Measurements from ENCODE around the gene KLF11. TPM values are rescaled to one million over a fixed set of nuclear protein-coding genes. Genes with fewer than 3 reads are reported as not detected.

Gene KLF11
- total RNA-seq, 1 donor from 2014 or later, result 21.1 TPM

DNA sequence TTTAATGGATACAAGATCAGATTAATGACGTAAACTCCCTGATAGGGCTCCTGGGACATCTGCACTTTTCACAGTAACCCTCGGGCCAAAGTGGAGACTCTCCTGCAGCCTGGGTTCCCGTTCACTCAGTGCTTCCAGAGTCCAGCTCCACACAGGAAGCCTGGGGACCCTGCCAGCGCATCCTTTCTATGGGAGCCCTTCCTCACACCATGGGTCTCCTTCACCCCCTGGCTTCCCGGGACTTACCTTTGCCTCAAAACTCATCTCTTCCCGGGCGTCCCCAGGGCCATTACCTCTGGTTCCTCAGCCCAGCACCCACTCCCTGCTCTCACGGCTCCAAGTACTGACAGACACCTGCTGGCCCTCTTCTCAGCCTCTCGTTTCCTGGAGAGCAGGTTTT is 40.7 kb upstream of the KLF11 start:
- H3K4me1 Mint-ChIP-seq (ENCODE audit: low read depth, unreplicated experiment), result no peaks in the 10 kb centered on the region
- TF ChIP-seq, protein P1, sequence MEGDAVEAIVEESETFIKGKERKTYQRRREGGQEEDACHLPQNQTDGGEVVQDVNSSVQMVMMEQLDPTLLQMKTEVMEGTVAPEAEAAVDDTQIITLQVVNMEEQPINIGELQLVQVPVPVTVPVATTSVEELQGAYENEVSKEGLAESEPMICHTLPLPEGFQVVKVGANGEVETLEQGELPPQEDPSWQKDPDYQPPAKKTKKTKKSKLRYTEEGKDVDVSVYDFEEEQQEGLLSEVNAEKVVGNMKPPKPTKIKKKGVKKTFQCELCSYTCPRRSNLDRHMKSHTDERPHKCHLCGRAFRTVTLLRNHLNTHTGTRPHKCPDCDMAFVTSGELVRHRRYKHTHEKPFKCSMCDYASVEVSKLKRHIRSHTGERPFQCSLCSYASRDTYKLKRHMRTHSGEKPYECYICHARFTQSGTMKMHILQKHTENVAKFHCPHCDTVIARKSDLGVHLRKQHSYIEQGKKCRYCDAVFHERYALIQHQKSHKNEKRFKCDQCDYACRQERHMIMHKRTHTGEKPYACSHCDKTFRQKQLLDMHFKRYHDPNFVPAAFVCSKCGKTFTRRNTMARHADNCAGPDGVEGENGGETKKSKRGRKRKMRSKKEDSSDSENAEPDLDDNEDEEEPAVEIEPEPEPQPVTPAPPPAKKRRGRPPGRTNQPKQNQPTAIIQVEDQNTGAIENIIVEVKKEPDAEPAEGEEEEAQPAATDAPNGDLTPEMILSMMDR (IDR thresholded peaks at IDR 0.05; ENCODE audit: partially characterized antibody, unreplicated experiment), result no peak
- no peak for DNase-seq
- no peaks in the 10 kb centered on the region for H3K9me3 Mint-ChIP-seq (ENCODE audit: unreplicated experiment)
- H3K27me3 Mint-ChIP-seq (ENCODE audit: unreplicated experiment), result no peaks in the 10 kb centered on the region
- no peak overlapping the region for H3K4me3 Mint-ChIP-seq (ENCODE audit: unreplicated experiment)
- H3K27ac Mint-ChIP-seq (ENCODE audit: unreplicated experiment), result no peak overlapping the region
- peaks cover 6% of the 10 kb centered on the region for H3K36me3 Mint-ChIP-seq (ENCODE audit: unreplicated experiment)

DNA sequence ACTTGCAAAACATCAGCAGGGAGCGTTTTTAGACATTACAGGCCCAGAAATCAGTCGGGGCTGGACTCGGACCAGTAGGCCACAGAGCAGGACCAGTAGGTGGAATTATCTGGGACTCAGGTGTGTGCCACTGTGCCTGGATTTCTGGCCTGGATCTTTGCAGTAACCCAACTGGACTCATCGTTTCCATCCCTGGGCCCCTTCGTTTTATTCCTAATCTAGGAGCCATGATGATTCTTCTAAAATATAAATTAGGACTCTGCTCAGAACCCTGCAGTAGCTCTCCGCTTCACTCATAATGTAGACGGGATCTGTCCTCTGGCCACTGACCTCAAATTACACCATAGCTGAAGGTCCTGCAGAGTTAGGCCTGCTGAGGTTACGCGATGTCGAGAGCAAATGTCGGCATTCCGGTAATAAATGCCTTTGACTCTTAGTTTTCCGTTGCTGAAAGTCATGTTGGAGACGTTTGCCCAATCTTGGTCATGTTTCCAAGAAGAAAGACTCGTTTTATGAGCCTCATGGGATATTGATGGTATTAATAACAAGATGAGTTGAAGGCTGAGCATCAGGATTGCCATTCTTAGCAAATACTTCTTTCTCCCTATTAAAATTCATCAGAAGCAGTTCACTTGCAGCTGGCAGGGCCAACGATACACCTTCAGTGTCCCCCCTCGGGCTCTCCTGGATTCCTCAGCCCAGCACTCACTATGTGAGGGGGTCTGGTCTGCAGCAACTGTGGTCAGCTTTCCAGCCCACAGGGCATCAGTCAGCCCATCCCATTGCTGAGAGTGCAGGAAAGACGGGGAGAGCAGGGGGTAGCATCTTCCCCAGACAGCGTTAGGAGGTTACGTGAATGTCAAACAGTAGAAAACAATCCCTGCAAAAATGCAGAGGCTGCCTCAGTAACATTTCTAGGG is 39.9 kb upstream of the KLF11 start:
- Mint-ChIP-seq H3K27ac (ENCODE audit: unreplicated experiment) (no peak overlapping the region), H3K36me3 (ENCODE audit: unreplicated experiment) (peaks cover 6% of the 10 kb centered on the region), H3K4me1 (ENCODE audit: low read depth, unreplicated experiment) (no peaks in the 10 kb centered on the region), H3K4me3 (ENCODE audit: unreplicated experiment) (no peak overlapping the region), H3K27me3 (ENCODE audit: unreplicated experiment) (no peaks in the 10 kb centered on the region), H3K9me3 (ENCODE audit: unreplicated experiment) (peaks cover 4% of the 10 kb centered on the region)
- TF ChIP-seq, protein P1 (IDR thresholded peaks at IDR 0.05; ENCODE audit: partially characterized antibody, unreplicated experiment), result no peak
- DNase-seq, result no peak

DNA sequence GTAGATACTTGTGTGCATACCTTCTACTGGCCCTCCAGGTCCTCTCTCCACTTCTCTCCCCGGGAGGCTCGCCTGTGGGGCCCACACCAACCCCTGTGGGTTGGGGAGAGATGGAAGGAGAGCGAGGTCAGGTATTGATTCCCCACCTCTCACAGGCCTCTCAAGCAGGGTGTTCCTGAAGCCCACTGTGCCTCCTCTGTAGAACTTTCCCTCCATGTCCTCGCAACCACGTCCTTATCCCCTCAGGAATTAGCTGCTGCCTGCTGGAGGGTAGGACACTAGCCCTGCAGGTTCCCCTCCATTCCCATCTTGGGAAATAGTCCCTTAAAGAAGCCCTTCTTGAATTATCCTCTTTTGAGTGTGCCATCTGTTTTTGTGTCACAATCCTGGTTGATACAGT is 38.9 kb upstream of the KLF11 start:
- TF ChIP-seq, protein P1 (IDR thresholded peaks at IDR 0.05; ENCODE audit: partially characterized antibody, unreplicated experiment), result no peak
- H3K4me3 Mint-ChIP-seq (ENCODE audit: unreplicated experiment), result no peak overlapping the region
- H3K9me3 Mint-ChIP-seq (ENCODE audit: unreplicated experiment), result peaks cover 4% of the 10 kb centered on the region
- H3K4me1 Mint-ChIP-seq (ENCODE audit: low read depth, unreplicated experiment), result no peaks in the 10 kb centered on the region
- H3K27ac Mint-ChIP-seq (ENCODE audit: unreplicated experiment), result no peak overlapping the region
- no peak for DNase-seq
- H3K36me3 Mint-ChIP-seq (ENCODE audit: unreplicated experiment), result peaks cover 6% of the 10 kb centered on the region
- H3K27me3 Mint-ChIP-seq (ENCODE audit: unreplicated experiment), result no peaks in the 10 kb centered on the region

DNA sequence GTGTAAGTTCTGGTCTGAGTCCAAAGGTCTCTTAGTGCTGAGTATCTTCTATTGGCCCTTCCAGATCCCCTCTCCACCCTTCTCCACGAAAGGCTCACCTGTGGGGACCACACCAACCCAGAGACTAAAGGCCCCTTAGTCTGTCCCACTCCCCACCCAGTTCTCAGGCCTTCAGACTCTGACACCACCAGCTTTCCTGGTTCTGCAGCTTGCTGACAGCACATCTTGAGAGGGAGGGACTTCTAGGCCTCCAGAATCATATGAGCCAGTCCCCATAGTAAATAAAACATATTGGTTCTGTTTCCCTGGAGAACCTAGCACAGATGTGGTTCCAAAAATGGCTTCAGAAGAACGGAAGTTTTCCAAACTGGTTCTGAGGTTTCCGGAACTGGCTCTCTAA is 38.5 kb upstream of the KLF11 start:
- peaks cover 6% of the 10 kb centered on the region for H3K36me3 Mint-ChIP-seq (ENCODE audit: unreplicated experiment)
- no peak overlapping the region for H3K27ac Mint-ChIP-seq (ENCODE audit: unreplicated experiment)
- TF ChIP-seq, protein P1 (IDR thresholded peaks at IDR 0.05; ENCODE audit: partially characterized antibody, unreplicated experiment), result no peak
- H3K27me3 Mint-ChIP-seq (ENCODE audit: unreplicated experiment), result no peaks in the 10 kb centered on the region
- no peak for DNase-seq
- H3K9me3 Mint-ChIP-seq (ENCODE audit: unreplicated experiment), result peaks cover 4% of the 10 kb centered on the region
- no peak overlapping the region for H3K4me3 Mint-ChIP-seq (ENCODE audit: unreplicated experiment)
- no peaks in the 10 kb centered on the region for H3K4me1 Mint-ChIP-seq (ENCODE audit: low read depth, unreplicated experiment)

All from glutamatergic neuron (in vitro differentiated cells).